Thyroid gland (tissue), 4 donors: ENCODE results near the gene TBC1D1. TPM values are rescaled to one million over a fixed set of nuclear protein-coding genes. Genes with fewer than 3 reads are reported as not detected.

Experiments
- DNase-seq, 2 donors: peaks; one replicate each; pipeline ENCODE4 v3.0.0-alpha.2; 2019
- H3K27ac ChIP-seq, 3 donors: fragments of 200-600 bp; sonication (generic); 1 replicate in 2 of 3; 2 replicates in 1 of 3; pipeline ENCODE4 v1.5.1; 2016 to 2019; ENCODE audit warnings: mild to moderate bottlenecking in 1 of 3, moderate library complexity in 1 of 3
- H3K27me3 ChIP-seq: fragments of 200-600 bp; sonication (generic); one replicate; pipeline ENCODE4 v1.5.1; 2019
- H3K36me3 ChIP-seq, 2 donors: fragments of 200-600 bp; sonication (generic); one replicate each; pipeline ENCODE4 v1.5.1; 2016 to 2019
- H3K4me1 ChIP-seq, 2 donors: fragments of 200-600 bp; sonication (generic); one replicate each; pipeline ENCODE4 v1.5.1; 2017 to 2019
- H3K4me3 ChIP-seq, 3 donors: fragments of 200-600 bp; sonication (generic); replicated peaks in 1 of 3; 1 replicate in 2 of 3; 2 replicates in 1 of 3; pipeline ENCODE4 v1.5.1; 2016; ENCODE audit warnings: mild to moderate bottlenecking in 1 of 3
- H3K9me3 ChIP-seq: fragments of 200-600 bp; sonication (generic); one replicate; pipeline ENCODE4 v1.5.1; 2017
- CTCF ChIP-seq, 6 experiments: fragments of 200-600 bp in 3 of 6; fragments of 450-650 bp in 3 of 6; sonication (generic) in 3 of 6; IDR thresholded peaks; one replicate each; pipeline ENCODE4 v1.5.1; 2016 to 2019; ENCODE audit warnings: antibody characterized with exemption in 6 of 6, mild to moderate bottlenecking in 2 of 6, inconsistent platforms in 1 of 6, moderate library complexity in 1 of 6
- POLR2A ChIP-seq, 2 donors: fragments of 450-650 bp; IDR thresholded peaks; one replicate each; pipeline ENCODE4 v1.6.1; 2017; ENCODE audit warnings: antibody characterized with exemption in 2 of 2, mild to moderate bottlenecking in 2 of 2, moderate library complexity in 1 of 2
- WGBS, 2 donors: methylation state at CpG; one replicate each; pipeline ENCODE4 v1.1.5; 2017; 5-methylcytosine and 5-hydroxymethylcytosine counted together
- intact Hi-C: fragments of 100-400 bp; cut with DNase I; formaldehyde crosslinking; loops from one replicate; pipeline ENCODE4 v1.15.1; 2023
- total RNA-seq, 4 donors: library from RNA; depleted of rRNA; stranded (reverse); fragments of >200 nt; gene quantifications; one replicate each; pipeline ENCODE4 v1.2.3, GENCODE V29; 2016

Gene TBC1D1
- total RNA-seq, 4 donors from 2014 or later, result 192 to 284 (median 230) TPM

GRCh38 chr4:37991623-37992410 lies 100.9 kb downstream of the TBC1D1 start:
- H3K27ac ChIP-seq, result peak overlapping the region; percentile 90 to 98 (median 96)
- no peaks in the 10 kb centered on the region for H3K36me3 ChIP-seq
- 77% methylated on average over 8 of the region's 8 CpGs for WGBS, 2 donors
- no peak for TF ChIP-seq CTCF (IDR thresholded peaks at IDR 0.05)
- TF ChIP-seq POLR2A (IDR thresholded peaks at IDR 0.05), result no peak
- H3K27me3 ChIP-seq, result no peaks in the 10 kb centered on the region
- peaks cover 89 to 93% of the 10 kb centered on the region in 2 donors for H3K4me1 ChIP-seq
- no peak overlapping the region for H3K4me3 ChIP-seq
- intact Hi-C loops, result no loop called here
- H3K9me3 ChIP-seq, result no peaks in the 10 kb centered on the region
- DNase-seq, result peak in 1 of 2 donors; percentile 57

- no peaks in the 10 kb centered on the region for H3K27me3 ChIP-seq
- no peaks in the 10 kb centered on the region for H3K36me3 ChIP-seq
- no peak overlapping the region for H3K4me3 ChIP-seq
- 54 to 56% methylated on average over 8 to 10 of the region's 10 CpGs for WGBS, 2 donors
- peak; percentile 53 for DNase-seq
- TF ChIP-seq CTCF (IDR thresholded peaks at IDR 0.05), result no peak
- peak in 1 of 2 donors; percentile 19 for TF ChIP-seq POLR2A (IDR thresholded peaks at IDR 0.05)
- H3K9me3 ChIP-seq, result no peaks in the 10 kb centered on the region
- H3K27ac ChIP-seq, result peak overlapping the region; percentile 90 to 98 (median 96)
- H3K4me1 ChIP-seq, result peaks cover 79 to 93% of the 10 kb centered on the region in 2 donors
- intact Hi-C loops, result no loop called here
Measured at GRCh38 chr4:37993806-37994205, 102.9 kb downstream of the TBC1D1 start.

- no peak for TF ChIP-seq CTCF (IDR thresholded peaks at IDR 0.05)
- TF ChIP-seq POLR2A (IDR thresholded peaks at IDR 0.05), result no peak
- intact Hi-C loops, result no loop called here
- Histone ChIP-seq H3K36me3 (no peaks in the 10 kb centered on the region), H3K27ac (peak overlapping the region; percentile 90 to 98 (median 96)), H3K27me3 (no peaks in the 10 kb centered on the region), H3K9me3 (no peaks in the 10 kb centered on the region), H3K4me3 (no peak overlapping the region), H3K4me1 (peaks cover 73 to 89% of the 10 kb centered on the region in 2 donors)
- WGBS, 2 donors, result 32 to 35% methylated on average over 3 of the region's 3 CpGs
- no peak for DNase-seq
Measured at GRCh38 chr4:37994569-37994968, 103.7 kb downstream of the TBC1D1 start.

- H3K4me3 ChIP-seq, result no peak overlapping the region
- intact Hi-C loops, result no loop called here
- no peaks in the 10 kb centered on the region for H3K27me3 ChIP-seq
- DNase-seq, result no peak
- TF ChIP-seq CTCF (IDR thresholded peaks at IDR 0.05), result no peak
- no peak for TF ChIP-seq POLR2A (IDR thresholded peaks at IDR 0.05)
- no peaks in the 10 kb centered on the region for H3K36me3 ChIP-seq
- H3K9me3 ChIP-seq, result no peaks in the 10 kb centered on the region
- peak overlapping the region; percentile 90 to 98 (median 96) for H3K27ac ChIP-seq
- H3K4me1 ChIP-seq, result peaks cover 66 to 85% of the 10 kb centered on the region in 2 donors
- WGBS, 2 donors, result 94 to 95% methylated on average over 5 of the region's 5 CpGs
Measured at GRCh38 chr4:37995299-37995821, 104.5 kb downstream of the TBC1D1 start.
